ENCODE results near the gene C16orf96.
"Not testable (repeated sequence)": the region's sequence is repeated elsewhere in the genome, so short reads cannot be mapped to it uniquely, and the experiment has no call there.

The C16orf96 gene

DNA sequence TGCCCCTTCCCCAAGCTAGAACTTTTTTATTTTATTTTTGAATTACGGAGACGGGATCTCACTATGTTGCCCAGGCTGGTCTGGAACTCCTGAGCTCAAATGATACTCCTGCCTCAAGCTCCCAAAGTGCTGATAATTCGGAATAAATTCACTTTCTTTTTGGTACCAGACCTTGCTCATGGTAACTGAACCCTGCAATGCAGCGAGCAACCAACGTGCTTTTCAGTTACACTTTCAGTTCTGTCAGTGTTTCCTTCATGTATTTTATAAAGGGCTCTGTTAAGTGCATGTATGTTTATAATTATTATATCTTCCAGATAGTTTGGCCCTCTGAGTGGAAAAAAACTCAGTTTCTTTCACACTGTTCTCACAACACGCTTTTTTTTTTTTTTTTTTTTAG lies 13.9 kb downstream of the C16orf96 start:
- no peak for DNase-seq

DNA sequence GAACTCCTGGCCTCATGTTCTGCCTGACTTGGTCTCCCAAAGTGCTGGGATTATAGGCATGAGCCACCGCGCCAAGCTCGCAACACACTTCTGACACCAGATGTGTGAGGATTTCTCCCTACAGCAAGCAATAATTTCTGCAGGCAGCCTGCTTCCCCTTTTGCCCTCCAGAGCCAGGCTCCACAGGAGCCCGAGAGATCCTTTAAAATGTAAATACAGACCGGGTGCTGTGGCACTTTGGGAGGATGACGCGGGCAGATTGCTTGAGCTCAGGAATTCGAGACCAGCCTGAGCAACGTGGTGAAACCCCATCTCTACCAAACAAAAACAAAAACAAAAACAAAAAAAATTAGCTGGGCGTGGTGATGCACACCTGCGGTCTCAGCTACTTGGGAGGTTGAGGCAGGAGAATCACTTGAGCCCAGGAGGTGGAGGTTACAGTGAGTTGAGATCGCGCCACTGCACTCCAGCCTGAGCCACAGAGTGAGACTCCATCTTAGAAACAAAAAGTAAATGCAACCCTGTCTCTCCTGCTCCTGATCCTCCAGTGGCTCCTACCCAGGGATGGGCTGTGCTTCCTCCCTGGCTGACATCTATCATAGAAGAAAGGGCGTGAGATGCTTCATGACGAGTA lies 14.7 kb downstream of the C16orf96 start:
- DNase-seq, result no peak

DNA sequence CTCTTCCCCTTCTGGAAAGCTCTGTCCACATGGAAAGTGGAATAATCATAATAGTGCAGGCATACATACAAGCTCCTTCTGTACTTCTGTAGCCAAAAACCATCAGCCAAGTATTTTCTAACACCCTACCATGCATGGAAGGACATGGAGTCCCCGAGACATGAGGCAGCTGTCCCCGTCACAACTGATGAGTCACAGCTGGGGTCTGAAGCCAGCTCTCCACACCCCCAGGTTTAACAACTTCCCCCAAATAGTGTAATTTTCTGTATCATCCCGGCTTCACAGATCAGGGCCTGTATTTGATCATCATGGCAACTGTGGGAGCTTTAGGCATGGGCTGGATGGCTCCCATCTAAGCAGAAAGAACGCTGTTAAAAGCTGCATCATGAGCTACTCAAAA lies 16.6 kb downstream of the C16orf96 start:
- DNase-seq, result no peak

DNA sequence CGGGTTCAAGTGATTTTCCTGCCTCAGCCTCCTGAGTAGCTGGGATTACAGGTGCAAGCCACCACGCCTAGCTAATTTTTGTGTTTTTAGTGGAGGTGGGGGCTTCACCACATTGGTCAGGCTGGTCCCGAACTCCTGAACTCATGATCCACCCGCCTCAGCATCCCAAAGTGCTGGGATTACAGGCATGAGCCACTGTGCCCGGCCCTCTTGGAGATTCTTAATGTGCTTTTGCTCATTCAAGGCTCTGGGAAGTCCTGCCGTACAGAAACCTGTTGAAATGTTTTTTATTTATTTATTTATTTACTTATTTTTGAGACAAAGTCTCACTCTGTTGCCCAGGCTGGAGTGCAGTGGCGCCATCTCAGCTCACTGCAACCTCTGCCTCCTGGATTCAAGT lies 17.8 kb downstream of the C16orf96 start:
- not testable (repeated sequence) for DNase-seq

DNA sequence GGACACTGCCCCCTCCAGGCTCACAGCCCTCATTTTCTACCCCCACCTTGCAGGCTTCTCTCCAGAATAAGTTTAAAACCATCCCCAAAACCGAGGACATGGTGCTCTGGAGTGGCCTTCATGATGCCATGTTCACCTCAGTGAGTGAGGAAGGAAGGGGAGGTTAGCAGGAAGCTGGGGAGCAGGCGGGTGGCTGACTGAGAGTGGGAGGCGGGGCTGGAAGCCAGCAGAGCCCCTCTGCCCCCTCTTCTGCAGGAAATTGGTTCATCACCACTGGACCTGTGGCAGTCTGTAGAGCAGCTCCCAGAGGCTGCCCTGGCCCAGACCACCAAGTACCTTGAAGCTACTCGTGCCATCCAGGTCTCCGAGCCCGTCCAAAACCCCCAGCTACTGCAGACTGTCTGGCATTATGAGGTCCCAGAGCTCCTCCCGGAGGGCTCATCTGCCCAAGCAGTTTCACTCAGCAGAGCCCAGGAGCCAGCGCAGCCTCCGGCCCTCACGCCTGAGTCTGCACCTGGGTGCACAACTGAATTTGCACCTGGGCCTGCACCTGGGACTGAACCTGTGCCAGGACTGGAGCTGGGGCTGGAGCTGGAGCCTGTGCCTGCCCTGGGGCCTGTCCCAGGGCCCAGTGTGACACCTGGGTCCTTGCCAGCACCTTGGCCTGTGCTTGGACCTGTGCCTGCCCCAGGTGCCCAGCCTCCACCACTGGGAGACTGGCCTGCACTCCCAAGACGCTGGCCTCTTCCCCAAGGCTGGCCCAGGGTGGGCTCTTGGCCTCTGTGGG lies 19.0 kb downstream of the C16orf96 start:
- DNase-seq, result no peak

DNA sequence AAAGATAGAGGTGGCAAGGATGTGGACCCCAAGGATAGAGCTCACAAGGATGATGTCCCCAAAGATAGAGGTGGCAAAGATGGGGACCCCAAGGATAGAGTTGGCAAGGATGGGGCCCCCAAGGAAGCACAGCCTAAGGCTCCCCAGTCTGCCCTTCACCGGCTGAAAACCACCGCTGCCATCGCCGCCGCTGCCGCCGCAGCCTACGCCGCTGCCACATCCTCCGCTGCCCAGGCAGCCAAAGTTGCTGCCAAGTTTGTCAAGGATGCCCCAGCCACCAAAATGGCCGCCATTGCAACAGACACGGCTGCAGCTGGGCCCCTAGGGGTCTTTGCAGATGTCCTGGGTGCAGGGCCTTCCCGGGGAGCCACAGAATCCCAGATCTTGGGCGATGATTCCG lies 19.9 kb downstream of the C16orf96 start:
- no peak for DNase-seq

DNA sequence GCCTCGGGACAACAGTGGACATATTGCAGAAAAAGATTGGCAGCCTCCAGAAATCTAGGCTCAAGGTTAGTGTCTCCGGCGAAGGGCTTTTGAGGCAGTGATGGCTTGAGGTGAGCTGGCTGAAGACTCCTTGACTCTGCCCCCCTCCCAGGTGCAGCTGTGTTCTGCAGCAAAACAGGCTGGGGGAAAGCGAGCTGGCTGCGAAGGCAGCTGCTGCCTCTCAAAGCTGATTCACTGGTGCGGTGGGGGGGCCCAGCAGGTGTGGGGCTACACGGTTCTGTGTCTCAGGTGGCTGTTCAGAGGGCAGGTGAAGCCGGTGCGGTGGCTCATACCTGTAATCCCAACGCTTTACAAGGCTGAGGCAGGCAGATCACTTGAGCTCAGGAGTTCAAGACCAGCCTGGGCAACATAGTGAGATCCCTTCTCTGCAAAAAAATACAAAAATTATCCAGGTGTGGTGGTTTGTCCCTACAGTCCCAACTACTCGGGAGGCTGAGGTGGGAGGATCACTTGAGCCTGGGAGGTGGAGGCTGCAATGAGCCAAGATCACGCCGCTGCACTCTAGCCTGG lies 22.9 kb downstream of the C16orf96 start:
- DNase-seq, result no peak

DNA sequence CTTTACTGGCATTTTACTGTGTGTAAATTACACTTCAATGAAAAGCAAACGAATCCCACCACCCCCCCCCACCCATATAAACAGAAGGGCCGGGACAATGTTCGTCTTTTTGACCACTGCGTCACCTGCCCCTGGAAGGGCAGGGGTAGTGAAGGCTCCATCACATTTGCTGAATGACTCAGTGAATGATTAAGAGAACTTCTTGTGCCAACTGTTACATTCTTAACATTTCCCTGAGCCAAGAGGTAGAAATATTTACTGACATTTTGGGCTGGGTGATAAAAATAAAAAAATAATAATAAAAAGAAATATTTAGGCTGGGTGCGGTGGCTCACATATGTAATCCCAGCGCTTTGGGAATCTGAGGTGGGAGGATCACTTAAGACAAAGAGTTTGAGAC lies 24.1 kb downstream of the C16orf96 start:
- no peak for DNase-seq

DNA sequence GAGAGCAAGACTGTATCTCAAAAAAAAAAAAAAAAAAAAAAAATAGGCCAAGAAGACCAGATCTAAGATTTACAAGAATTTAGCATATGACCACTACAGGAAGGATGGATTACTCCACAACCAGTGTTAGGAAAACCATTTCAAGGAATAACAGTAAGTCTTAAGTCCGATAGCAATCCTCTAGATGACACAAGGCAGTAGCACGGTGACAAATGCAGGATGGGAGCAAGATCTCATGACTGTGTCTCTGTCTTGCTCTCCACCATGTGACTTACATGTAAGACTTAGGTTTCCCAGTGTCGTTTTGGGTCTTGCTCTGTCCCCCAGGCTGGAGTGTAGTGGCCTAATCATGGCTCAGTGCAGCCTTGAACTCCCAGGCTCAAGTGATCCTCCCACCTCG lies 27.8 kb downstream of the C16orf96 start:
- no peak for DNase-seq

DNA sequence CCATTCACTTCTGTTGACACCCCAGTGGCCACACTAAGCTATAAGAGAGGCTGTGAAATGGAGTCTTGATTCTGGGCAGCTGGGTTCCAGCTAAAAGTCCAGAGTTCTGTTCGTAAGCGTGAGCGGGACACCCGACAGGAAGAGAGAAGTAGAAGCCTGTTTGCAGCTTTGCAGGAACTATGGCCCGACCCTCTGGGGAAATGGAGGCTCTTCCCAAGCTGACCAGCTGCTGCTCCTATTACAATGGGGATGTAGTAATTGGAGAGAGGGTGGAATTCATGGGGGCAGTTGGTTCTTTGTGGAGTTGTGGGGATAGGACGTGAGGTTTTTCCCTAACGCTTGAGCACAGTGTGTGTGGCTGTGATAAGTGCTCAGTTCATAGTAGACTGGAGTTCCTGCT lies 30.2 kb downstream of the C16orf96 start:
- no peak for DNase-seq

DNA sequence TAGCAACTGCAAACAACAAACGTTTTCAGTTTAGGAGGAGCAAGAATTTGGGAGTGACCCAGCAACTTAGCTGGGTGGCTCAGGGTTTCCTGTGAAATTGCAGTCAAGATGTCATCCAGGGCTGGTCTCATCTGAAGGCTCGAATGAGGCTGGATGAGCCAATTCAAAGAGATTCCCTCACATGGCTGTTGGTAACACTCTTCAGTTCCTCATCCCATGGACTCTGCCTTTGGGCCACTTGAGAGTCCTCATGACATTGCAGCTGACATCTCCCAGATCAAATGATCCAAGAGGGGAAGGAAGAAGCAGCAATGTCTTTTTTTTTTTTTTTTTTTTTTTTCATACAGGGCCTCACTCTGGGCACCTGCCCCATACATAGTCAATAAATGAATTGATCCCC lies 32.2 kb downstream of the C16orf96 start:
- no peak for DNase-seq

DNA sequence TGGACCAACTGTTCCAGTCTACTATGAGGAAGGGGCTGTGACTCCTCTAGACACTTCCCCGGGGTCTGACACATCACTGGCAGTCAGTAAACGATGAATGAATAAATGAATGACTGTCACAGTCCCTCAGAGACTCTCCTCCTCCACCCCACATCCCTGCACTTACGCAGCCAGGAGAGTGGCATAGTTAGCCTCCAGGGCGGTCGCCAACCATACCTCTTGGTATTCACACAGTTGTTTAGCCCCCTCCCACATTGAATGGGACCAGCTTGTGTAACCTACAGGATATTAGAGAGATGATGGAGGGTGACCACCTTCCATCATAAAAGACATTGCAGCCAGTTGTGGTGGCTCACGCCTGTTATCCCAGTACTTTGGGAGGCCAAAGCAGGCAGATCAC lies 32.8 kb downstream of the C16orf96 start:
- no peak for DNase-seq

DNA sequence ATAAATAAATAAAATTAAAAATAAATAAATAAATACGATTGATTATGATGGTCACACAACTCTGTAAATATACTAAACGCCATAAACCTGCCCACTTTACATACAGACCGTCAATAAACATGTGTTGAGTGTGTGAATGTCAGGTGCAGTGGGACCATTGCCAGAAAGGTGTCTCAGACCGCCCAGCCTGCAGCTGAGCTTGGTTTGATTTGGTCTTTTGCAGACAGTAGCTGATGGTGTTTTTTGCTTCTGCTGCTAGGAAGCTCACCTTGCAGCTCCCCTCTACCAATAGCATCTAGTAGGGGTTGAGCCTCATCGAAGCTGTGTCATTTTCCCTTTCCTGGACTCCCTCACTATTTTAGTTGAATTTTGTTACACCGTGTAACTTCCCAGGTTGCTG lies 35.1 kb downstream of the C16orf96 start:
- no peak for DNase-seq

DNA sequence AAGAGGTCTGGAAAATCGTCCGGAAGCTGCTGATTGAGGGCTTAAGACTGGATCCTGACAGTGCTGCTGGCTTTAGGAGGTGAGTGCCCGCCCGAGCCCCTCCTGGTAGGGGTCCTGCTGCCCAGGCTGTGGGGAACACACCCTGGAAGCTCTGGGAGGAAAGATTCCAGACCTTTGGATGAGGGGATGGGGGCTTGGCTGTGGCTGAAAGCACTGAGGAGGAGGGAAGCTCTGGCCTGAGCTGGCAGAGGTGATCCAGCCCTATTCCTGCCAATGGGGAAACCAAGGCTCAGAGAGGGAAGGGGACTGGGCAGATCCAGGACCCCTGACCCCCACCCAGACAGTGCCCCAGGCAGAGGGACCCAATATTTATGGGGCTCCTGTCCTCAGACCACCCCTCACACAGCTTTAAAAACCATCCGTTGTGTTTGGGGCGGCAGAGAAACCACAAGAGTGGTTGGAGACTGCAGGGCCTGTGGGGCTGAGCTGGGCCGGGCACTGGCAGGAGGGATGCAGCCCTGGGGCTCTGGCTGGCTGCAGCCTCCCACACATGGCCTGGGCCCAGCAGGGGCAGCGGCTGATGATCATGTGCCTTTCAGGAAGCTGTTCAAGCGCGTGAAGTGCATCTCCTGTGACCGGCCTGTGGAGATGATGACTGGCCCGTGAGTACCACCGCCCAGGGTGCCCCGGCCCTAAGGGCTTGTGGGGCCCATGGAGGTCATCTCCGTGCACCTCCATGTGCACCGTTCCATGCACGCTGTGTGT lies 35.7 kb downstream of the C16orf96 start:
- DNase-seq, result no peak

DNA sequence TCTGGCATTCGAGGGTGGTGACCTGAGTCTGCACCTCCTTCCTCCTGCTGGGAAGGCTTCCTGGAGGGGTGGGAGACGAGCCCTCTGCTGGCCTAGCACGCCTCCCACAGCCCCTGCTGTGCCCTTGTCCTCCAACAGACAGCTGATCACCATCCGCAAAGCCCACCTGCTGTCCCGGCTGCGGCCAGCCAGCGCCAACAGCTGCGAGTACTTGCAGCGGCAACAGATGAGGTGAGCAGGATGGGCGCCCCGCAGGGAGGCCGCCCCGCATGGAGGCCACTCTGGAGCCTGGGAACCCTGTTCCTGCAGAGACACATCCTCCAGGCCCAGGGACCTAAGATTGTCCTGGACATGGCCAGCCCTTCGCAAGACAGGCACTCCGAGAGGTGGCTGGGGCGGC lies 36.9 kb downstream of the C16orf96 start:
- no peak for DNase-seq

DNA sequence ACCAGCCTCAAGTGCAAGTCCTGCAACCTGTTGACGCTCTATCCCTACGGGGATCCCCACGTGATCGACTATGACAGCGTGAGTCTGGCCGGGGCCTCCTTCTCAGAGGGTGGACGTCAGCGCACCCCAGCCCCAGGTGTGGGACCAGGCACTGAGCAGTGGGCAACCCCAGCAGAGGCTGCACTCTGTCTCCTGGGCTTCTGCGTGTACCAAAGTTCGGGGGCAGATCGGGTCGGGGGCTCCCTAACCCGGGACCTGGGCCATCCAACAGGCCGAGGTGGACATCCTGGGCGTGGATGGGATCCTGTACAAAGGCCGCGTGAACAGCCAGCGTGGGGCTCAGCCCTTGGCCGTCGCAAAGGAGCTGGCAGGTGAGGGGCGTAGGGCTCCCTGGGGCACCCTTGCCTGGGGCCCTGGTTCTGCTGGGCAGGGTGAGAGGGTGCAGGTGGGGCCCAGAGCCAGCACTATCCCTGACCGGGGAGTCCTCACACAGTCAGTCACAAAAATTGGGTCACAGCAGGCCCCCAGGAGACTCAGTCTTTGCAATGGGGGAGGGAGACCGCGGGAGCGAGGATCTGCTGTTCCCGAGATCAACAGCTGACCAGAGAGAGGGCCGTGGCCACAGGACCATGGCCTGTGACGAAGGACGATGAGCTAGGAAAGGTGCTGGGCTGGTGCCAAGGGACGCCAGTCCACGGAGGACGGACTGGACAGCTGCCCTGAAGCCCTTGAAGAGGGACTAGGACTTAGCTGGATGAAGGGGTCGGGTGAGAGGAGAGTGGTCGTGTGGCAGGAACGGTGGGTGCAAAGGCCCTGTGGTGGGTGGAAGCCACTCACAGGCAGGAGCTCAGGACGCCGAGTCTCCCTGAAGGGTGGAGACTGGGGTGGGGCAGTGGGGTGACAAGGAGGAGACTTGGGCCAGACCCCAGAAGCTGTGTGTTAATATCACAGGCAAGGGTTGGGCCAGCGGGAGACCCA lies 38.6 kb downstream of the C16orf96 start:
- no peak for DNase-seq

DNA sequence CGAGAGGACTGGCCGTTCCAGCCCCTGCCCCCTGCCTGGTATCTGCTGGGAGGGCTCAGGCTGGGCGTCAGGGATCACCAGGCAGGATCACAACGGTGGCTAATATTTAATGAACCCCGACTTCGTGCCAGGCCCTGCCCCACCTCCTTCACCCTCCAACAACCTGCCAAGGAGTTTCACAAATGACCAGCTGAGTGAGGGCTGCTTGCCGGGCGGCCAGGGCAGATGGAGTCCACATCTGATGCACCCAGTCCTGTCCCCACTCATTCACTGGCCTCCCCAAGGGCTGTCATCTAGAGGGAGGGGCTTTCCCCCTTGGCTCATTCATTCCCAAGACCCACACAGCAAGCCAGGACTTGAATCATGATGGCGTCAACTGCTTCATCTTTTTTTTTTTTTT lies 41.0 kb downstream of the C16orf96 start:
- DNase-seq, result no peak

DNA sequence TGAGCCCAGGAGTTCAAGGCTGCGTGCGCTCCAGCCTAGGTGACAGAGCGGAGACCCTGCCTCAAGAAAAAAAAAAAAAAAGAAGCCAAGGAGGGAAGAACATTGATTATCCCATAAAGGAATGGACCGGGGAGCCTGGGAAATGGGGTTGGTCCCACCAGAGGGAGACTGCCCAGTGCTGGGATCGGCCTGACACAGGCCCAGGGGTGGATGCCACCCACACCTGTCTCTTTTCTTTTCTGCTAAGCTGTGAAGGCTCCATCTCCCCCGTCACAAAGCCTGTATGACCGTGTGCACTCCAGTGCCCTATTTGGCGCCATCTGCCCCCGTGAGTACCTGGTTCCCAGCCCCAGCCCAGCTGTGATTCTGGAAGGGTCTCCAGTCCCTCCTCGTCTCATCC lies 42.9 kb downstream of the C16orf96 start:
- no peak for DNase-seq

DNA sequence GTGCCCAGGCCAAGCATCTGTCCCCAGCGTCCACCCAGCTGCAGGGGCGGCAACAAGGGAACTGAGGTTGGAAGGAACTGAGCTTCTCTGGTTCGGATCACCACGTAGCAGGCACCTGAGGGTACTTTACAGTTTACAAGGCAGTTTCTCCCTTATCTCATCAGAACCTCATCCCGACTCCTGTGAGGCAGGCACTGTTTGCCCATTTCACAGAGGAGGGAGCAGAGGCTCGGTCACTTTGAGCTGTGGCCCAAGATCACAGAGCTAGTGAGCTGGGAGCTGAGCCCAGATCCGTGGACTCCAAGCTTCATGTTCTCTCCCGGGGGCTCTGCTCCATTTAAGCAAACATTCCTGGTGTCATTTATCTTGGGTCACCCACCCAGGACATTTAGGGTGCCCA lies 43.4 kb downstream of the C16orf96 start:
- DNase-seq, result no peak

DNA sequence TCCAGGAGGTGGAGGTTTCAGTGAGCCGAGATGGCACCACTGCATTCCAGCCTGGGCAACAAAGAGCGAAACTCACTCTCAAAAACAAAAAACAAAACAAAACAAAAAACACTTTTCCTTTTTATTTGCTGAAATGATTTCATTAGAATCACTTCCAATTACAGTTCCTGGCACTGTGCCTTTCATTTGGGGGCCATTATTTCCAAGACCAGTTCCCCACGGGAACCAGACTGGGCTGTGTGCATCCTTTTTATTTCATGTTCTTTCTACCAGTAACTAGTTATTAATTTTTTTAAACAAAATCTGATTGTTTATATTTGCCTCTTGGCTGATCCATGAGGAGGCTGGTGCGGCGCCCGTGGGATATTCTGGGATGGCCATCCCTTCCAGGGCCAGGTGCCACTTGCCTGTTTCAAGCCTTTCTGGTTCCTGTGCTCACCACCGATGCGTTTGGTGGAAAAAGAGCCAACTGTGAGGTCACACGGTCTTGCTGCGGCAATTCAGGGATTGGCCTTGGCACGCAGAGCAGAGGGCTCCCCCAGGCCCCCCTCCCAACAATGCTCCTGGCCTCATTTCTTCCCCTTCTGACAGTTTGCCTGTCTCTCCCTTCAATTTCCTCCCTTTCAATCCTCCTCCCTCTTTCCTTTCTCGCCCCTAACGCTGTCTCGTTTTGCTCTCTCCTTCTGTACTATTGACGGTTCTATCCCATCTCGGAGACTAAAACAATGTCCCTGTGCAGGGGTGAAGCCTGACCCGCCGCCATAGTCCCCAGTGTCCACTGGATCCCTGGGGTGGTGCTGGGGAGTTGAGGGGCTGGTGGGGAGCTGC lies 45.1 kb downstream of the C16orf96 start:
- no peak for DNase-seq

DNA sequence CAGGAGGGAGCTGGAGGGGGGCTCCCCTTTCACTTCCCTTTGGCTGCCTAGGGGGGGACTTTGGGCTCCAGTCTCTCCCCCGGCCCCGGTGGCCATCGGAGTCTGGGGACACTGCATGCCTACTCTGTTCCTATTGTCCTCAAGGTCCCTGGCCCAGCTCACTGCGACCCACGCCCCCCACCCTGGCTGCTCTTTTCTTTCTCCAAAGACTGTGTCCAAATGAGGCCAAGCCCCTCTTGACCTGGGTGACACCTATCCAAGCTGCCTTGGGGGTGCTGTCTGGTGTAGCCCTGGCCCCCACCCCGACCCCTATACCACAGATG lies 45.7 kb downstream of the C16orf96 start:
- DNase-seq, result no peak

DNA sequence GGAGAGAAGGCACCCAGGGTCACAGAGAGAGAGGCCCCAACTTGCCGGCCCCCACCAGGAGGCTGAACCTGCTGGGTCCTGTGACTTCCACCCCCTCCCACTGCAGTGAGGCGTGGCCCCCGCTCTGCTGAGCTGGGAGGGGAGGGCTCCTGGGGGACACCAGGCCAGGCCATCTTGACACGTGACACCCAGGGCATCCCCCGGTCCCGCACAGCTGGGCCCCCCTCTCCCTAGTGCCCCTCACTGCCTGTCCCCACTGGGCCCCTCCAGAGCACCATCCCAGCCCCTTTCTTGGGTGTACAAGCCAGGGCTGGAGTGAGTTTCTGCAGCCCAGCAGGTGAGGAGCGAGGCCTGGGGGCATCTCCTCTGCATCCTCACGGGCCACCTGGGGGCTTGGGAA lies 46.2 kb downstream of the C16orf96 start:
- no peak for DNase-seq

Measured in activated naive CD4-positive, alpha-beta T cell treated with Interleukin-2 at 50 U/mL for 16 hours (primary cell).